Trophoblast cell (in vitro differentiated cells and primary cell): ENCODE results near the gene SRP68.
A peak's percentile ranks its signal among the peaks of the same experiment; 100 is the strongest.

Experiments
- DNase-seq, 2 donors: peaks; one replicate each; pipeline ENCODE4 v3.0.0-alpha.2; 2016
- H2AFZ ChIP-seq: 2 replicates; pipeline ENCODE4 v1.6.1; 2013; ENCODE audit warnings: low read length, moderate library complexity, mild to moderate bottlenecking; ENCODE audit not compliant: insufficient read depth, poor library complexity
- H2AK5ac ChIP-seq: 2 replicates; pipeline ENCODE4 v1.6.1; 2013; ENCODE audit warnings: mild to moderate bottlenecking, low read length
- H2BK120ac ChIP-seq: 2 replicates; pipeline ENCODE4 v1.6.1; 2013; ENCODE audit warnings: low read length, mild to moderate bottlenecking, moderate library complexity; ENCODE audit not compliant: insufficient read depth, poor library complexity
- H2BK12ac ChIP-seq: 2 replicates; pipeline ENCODE4 v1.6.1; 2013; ENCODE audit warnings: mild to moderate bottlenecking, low read length, moderate library complexity
- H2BK5ac ChIP-seq: 2 replicates; pipeline ENCODE4 v1.6.1; 2013; ENCODE audit warnings: low read length, low read depth, moderate library complexity, mild to moderate bottlenecking; ENCODE audit not compliant: poor library complexity
- H3K14ac ChIP-seq: 2 replicates; pipeline ENCODE4 v1.6.1; 2013; ENCODE audit warnings: mild to moderate bottlenecking, low read length
- H3K18ac ChIP-seq: 2 replicates; pipeline ENCODE4 v1.6.1; 2013; ENCODE audit warnings: mild to moderate bottlenecking, low read length
- H3K23ac ChIP-seq: 2 replicates; pipeline ENCODE4 v1.6.1; 2013; ENCODE audit warnings: low read length
- H3K27ac ChIP-seq: 2 replicates; pipeline ENCODE4 v1.5.1; 2013; ENCODE audit warnings: low read depth, mild to moderate bottlenecking, inconsistent platforms, low read length, moderate library complexity
- H3K27me3 ChIP-seq: 2 replicates; pipeline ENCODE4 v1.6.1; 2013; ENCODE audit warnings: inconsistent platforms, mild to moderate bottlenecking, low read length, moderate library complexity; ENCODE audit not compliant: insufficient read depth
- H3K36me3 ChIP-seq, 2 experiments: 1 replicate in 1 of 2; 2 replicates in 1 of 2; pipeline ENCODE4 v1.6.1; 2013; ENCODE audit warnings: low read length in 2 of 2, mild to moderate bottlenecking in 2 of 2, moderate library complexity in 1 of 2; ENCODE audit not compliant: insufficient read depth in 2 of 2, control insufficient read depth in 1 of 2
- H3K4ac ChIP-seq: 2 replicates; pipeline ENCODE4 v1.6.1; 2013; ENCODE audit warnings: low read depth, mild to moderate bottlenecking, low read length, moderate library complexity
- H3K4me1 ChIP-seq, 2 experiments: 1 replicate in 1 of 2; 2 replicates in 1 of 2; pipeline ENCODE4 v1.6.1; 2013; ENCODE audit warnings: low read length in 2 of 2, mild to moderate bottlenecking in 2 of 2, moderate library complexity in 1 of 2; ENCODE audit not compliant: insufficient read depth in 2 of 2, control insufficient read depth in 1 of 2
- H3K4me2 ChIP-seq: 2 replicates; pipeline ENCODE4 v1.6.1; 2013; ENCODE audit warnings: inconsistent platforms, mild to moderate bottlenecking, low read length, moderate library complexity
- H3K4me3 ChIP-seq: 2 replicates; pipeline ENCODE4 v1.5.1; 2013; ENCODE audit warnings: mild to moderate bottlenecking, low read depth, low read length, inconsistent platforms
- H3K79me1 ChIP-seq: one replicate; pipeline ENCODE4 v1.6.1; 2013; ENCODE audit warnings: low read length
- H3K79me2 ChIP-seq: 2 replicates; pipeline ENCODE4 v1.6.1; 2013; ENCODE audit warnings: low read length, mild to moderate bottlenecking; ENCODE audit not compliant: control insufficient read depth, insufficient read depth, poor library complexity
- H3K9ac ChIP-seq: 2 replicates; pipeline ENCODE4 v1.6.1; 2013; ENCODE audit warnings: mild to moderate bottlenecking, low read length
- H3K9me3 ChIP-seq: 2 replicates; pipeline ENCODE4 v1.6.1; 2013; ENCODE audit warnings: low read depth, mild to moderate bottlenecking, control low read depth, inconsistent platforms, low read length; ENCODE audit not compliant: insufficient read depth
- H4K12ac ChIP-seq: 2 replicates; pipeline ENCODE4 v1.6.1; 2013; ENCODE audit warnings: low read depth, mild to moderate bottlenecking, low read length, moderate library complexity
- H4K8ac ChIP-seq: 2 replicates; pipeline ENCODE4 v1.6.1; 2013; ENCODE audit warnings: low read depth, mild to moderate bottlenecking, low read length, moderate library complexity
- H4K91ac ChIP-seq: one replicate; pipeline ENCODE4 v1.6.1; 2013; ENCODE audit warnings: low read depth, mild to moderate bottlenecking, low read length, moderate library complexity
- WGBS: extraction: QIAGEN DNeasy Blood & Tissue Kit; methylation state at CpG from one replicate; pipeline ENCODE4 v1.1.7; 2013; ENCODE audit warnings: missing lambda C conversion rate; ENCODE audit not compliant: insufficient read length, insufficient coverage; ENCODE audit errors: extremely low coverage; 5-methylcytosine and 5-hydroxymethylcytosine counted together

Gene SRP68

DNA sequence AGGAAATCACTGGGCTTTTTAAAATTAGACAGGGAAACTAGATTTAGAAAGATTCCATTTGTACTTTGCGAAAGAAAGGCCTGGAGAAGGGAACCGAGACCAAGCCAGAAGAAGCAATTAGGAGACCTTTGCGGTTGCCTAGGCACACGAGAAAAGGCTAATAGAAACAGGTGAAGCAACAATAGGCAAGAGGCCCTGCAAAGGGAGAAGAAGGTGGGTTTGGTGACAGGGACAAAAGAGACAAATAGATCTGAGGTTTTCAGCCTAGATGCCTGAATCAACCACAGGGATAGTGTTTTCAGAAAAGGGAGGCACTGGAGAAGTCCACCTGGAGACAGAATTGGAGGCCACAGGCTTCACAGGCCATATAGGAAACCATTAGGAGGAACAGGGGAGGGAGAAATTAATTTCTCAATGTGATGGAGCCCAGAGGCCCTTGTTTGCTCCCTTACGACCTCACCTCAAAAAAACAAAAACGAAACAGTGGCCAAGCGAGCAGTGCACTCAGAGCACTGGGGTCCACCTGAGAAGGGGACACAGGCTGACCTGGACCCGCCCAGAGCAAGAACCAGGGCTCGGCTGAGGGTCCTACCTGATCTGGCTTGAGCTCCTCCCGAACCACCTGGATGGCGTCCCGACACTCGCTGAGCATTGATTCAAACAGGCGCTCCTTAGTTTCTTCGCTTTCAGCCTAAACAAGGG lies 22.3 kb downstream of the SRP68 start:
- Histone ChIP-seq H3K4me1 (peaks cover 3 to 11% of the 10 kb centered on the region in 2 experiments), H4K8ac (no peak overlapping the region), H3K27me3 (no peaks in the 10 kb centered on the region), H3K36me3 (peaks cover 54 to 63% of the 10 kb centered on the region in 2 experiments), H2BK5ac (no peak overlapping the region), H2AK5ac (no peak overlapping the region), H3K79me1 (peaks cover 2% of the 10 kb centered on the region), H2AFZ (no peak overlapping the region), H3K79me2 (no peaks in the 10 kb centered on the region), H3K23ac (no peak overlapping the region), H3K4me3 (no peak overlapping the region), H3K4me2 (no peak overlapping the region), H3K14ac (no peak overlapping the region), H3K4ac (no peak overlapping the region), H2BK120ac (no peak overlapping the region), H4K12ac (no peak overlapping the region), H3K18ac (no peak overlapping the region), H2BK12ac (no peak overlapping the region), H4K91ac (no peak overlapping the region), H3K9ac (no peak overlapping the region), H3K27ac (no peak overlapping the region), H3K9me3 (no peaks in the 10 kb centered on the region)
- no peak for DNase-seq
- WGBS = no CpG with 5 or more reads among the region's 15 CpGs

GRCh38 chr17:76049239-76049638 lies 23.1 kb downstream of the SRP68 start:
- Histone ChIP-seq H2BK12ac (no peak overlapping the region), H3K4me1 (peaks cover 0 to 11% of the 10 kb centered on the region in 2 experiments), H3K27me3 (no peaks in the 10 kb centered on the region), H4K12ac (no peak overlapping the region), H2AK5ac (no peak overlapping the region), H3K79me2 (no peaks in the 10 kb centered on the region), H4K91ac (no peak overlapping the region), H3K4me3 (no peak overlapping the region), H3K36me3 (peaks cover 61 to 71% of the 10 kb centered on the region in 2 experiments), H3K79me1 (peaks cover 2% of the 10 kb centered on the region), H3K9ac (no peak overlapping the region), H3K27ac (no peak overlapping the region), H3K14ac (no peak overlapping the region), H2AFZ (no peak overlapping the region), H4K8ac (no peak overlapping the region), H2BK5ac (no peak overlapping the region), H3K4me2 (no peak overlapping the region), H3K9me3 (no peaks in the 10 kb centered on the region), H3K23ac (no peak overlapping the region), H3K18ac (no peak overlapping the region), H3K4ac (no peak overlapping the region), H2BK120ac (no peak overlapping the region)
- no peak for DNase-seq
- no CpG with 5 or more reads among the region's 3 CpGs for WGBS

DNA sequence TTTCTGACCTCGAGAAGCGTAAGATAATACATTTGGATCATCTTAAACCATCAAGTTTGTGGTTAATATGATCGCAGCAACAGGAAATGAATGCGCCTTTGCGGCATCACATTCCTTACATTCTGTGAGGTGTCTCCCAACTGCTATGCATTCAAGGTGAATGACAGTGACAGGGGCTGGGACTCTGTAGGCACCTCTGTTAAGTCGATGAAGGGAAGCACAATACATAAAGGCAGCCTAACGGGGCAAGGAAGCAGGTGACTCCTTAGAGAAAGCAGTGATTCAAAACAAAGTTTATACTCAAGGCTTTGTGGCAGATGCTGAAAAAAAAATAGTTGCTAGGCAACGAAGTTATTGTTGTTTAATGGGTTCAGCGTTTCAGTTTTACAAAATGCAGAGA lies 23.6 kb downstream of the SRP68 start:
- Histone ChIP-seq H3K4ac (no peak overlapping the region), H3K27ac (no peak overlapping the region), H3K4me1 (peaks cover 0 to 8% of the 10 kb centered on the region in 2 experiments), H2AFZ (no peak overlapping the region), H3K79me2 (no peaks in the 10 kb centered on the region), H3K79me1 (peaks cover under 1% of the 10 kb centered on the region), H4K91ac (no peak overlapping the region), H2BK5ac (no peak overlapping the region), H3K18ac (no peak overlapping the region), H3K4me2 (no peak overlapping the region), H4K8ac (no peak overlapping the region), H3K27me3 (no peaks in the 10 kb centered on the region), H3K14ac (no peak overlapping the region), H3K4me3 (no peak overlapping the region), H2BK12ac (no peak overlapping the region), H3K9me3 (no peaks in the 10 kb centered on the region), H3K36me3 (peaks cover 65 to 76% of the 10 kb centered on the region in 2 experiments), H3K23ac (no peak overlapping the region), H4K12ac (no peak overlapping the region), H3K9ac (no peak overlapping the region), H2AK5ac (no peak overlapping the region), H2BK120ac (no peak overlapping the region)
- DNase-seq = peak; percentile 30 to 66
- no CpG with 5 or more reads among the region's 9 CpGs for WGBS

DNA sequence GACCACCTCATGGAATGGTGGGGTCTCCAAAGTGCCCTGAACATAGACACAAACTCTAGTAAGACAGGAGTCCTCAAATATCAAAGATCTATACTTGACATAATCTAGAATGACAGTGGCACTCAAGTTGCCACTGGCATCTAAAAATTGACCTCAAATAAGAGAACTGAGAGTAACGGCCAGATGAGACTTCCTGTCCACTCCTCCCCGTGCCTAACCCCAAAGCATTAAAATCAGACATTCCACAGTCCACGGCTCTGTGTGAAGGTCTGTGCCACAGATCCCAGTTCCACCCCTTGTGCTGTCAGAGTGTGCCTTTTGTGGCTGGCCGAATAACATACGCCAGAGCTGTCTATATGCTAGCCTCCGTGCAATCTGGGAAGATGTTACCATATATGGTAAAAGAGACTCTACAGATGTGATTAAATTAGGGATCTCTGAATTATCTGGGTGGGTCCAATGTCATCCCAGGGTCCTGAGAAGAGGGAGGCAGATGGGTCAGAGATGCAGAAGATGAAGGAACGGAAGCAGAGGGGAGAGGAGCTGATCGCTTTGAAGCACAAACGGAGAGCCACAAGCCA lies 24.2 kb downstream of the SRP68 start:
- Histone ChIP-seq H2BK12ac (no peak overlapping the region), H4K8ac (no peak overlapping the region), H2BK5ac (no peak overlapping the region), H3K23ac (no peak overlapping the region), H3K14ac (no peak overlapping the region), H3K4me1 (peaks cover 0 to 3% of the 10 kb centered on the region in 2 experiments), H3K27me3 (no peaks in the 10 kb centered on the region), H3K9me3 (no peaks in the 10 kb centered on the region), H4K91ac (no peak overlapping the region), H3K79me2 (no peaks in the 10 kb centered on the region), H2AK5ac (no peak overlapping the region), H2BK120ac (no peak overlapping the region), H3K9ac (no peak overlapping the region), H3K18ac (no peak overlapping the region), H3K4me3 (no peak overlapping the region), H4K12ac (no peak overlapping the region), H3K36me3 (peaks cover 68 to 80% of the 10 kb centered on the region in 2 experiments), H2AFZ (no peak overlapping the region), H3K4ac (no peak overlapping the region), H3K79me1 (no peaks in the 10 kb centered on the region), H3K4me2 (no peak overlapping the region), H3K27ac (no peak overlapping the region)
- DNase-seq = no peak
- no CpG with 5 or more reads among the region's 9 CpGs for WGBS
